SK-N-SH treated with all-trans-retinoic acid at 6 μM for 48 hours (cell line): ENCODE data around the gene UBXN1.
A peak's percentile ranks its signal among the peaks of the same experiment; 100 is the strongest.

ENCODE experiments used
- ATAC-seq: fragments of 200-7000 bp; cut with Tn5 transposase; 3 replicates; pipeline ENCODE4 v1.9.1; 2020; ENCODE audit warnings: mild to moderate bottlenecking, moderate library complexity
- ARNTL ChIP-seq: fragments of 450-650 bp; formaldehyde crosslinking; IDR thresholded peaks from 2 replicates; pipeline ENCODE4 v1.5.0; 2020; ENCODE audit warnings: low read depth, mild to moderate bottlenecking, moderate library complexity, borderline replicate concordance
- BACH2 ChIP-seq: fragments of 250-450 bp; sonication (Bioruptor Pico); IDR thresholded peaks from 2 replicates; pipeline ENCODE4 v1.9.0; 2021; ENCODE audit warnings: mild to moderate bottlenecking, borderline replicate concordance
- CREB5 ChIP-seq: fragments of 250-450 bp; sonication (Bioruptor Pico); IDR thresholded peaks from 2 replicates; pipeline ENCODE4 v1.5.1; 2020; ENCODE audit warnings: low read depth, mild to moderate bottlenecking, moderate library complexity
- CSDC2 ChIP-seq: fragments of 250-450 bp; sonication (Bioruptor Pico); IDR thresholded peaks from 2 replicates; pipeline ENCODE4 v1.5.0; 2020; ENCODE audit warnings: mild to moderate bottlenecking, moderate library complexity
- CSRNP3 ChIP-seq: fragments of 250-450 bp; sonication (Bioruptor Pico); IDR thresholded peaks from 2 replicates; pipeline ENCODE4 v1.5.1; 2021; ENCODE audit warnings: mild to moderate bottlenecking, moderate library complexity
- GLIS3 ChIP-seq: fragments of 250-450 bp; sonication (Bioruptor Pico); IDR thresholded peaks from 2 replicates; pipeline ENCODE4 v1.5.0; 2020; ENCODE audit warnings: mild to moderate bottlenecking, moderate library complexity
- ISL1 ChIP-seq: fragments of 250-450 bp; sonication (Bioruptor Pico); IDR thresholded peaks from 2 replicates; pipeline ENCODE4 v2.1.2; 2022; ENCODE audit warnings: mild to moderate bottlenecking, moderate library complexity
- PATZ1 ChIP-seq: fragments of 250-450 bp; sonication (Bioruptor Pico); IDR thresholded peaks from 2 replicates; pipeline ENCODE4 v1.8.0; 2020; ENCODE audit warnings: mild to moderate bottlenecking, moderate library complexity, borderline replicate concordance
- PPARA ChIP-seq: fragments of 250-450 bp; sonication (Bioruptor Pico); IDR thresholded peaks from 2 replicates; pipeline ENCODE4 v1.5.0; 2020; ENCODE audit warnings: mild to moderate bottlenecking, borderline replicate concordance
- RARB ChIP-seq: fragments of 250-450 bp; sonication (Bioruptor Pico); IDR thresholded peaks from 2 replicates; pipeline ENCODE4 v1.8.0; 2021; ENCODE audit warnings: mild to moderate bottlenecking, moderate library complexity
- SNAI2 ChIP-seq: fragments of 250-450 bp; sonication (Bioruptor Pico); IDR thresholded peaks from 2 replicates; pipeline ENCODE4 v1.5.0; 2020; ENCODE audit warnings: mild to moderate bottlenecking, moderate library complexity
- TCF4 ChIP-seq: fragments of 250-450 bp; sonication (Bioruptor Pico); IDR thresholded peaks from 2 replicates; pipeline ENCODE4 v1.8.0; 2021; ENCODE audit warnings: mild to moderate bottlenecking, moderate library complexity, borderline replicate concordance
- TOX ChIP-seq: fragments of 250-450 bp; sonication (Bioruptor Pico); IDR thresholded peaks from 2 replicates; pipeline ENCODE4 v1.8.0; 2021; ENCODE audit warnings: mild to moderate bottlenecking, moderate library complexity, borderline replicate concordance
- TSHZ2 ChIP-seq: fragments of 250-450 bp; sonication (Bioruptor Pico); IDR thresholded peaks from 2 replicates; pipeline ENCODE4 v1.5.0; 2020; ENCODE audit warnings: mild to moderate bottlenecking, moderate library complexity
- ZC3H10 ChIP-seq: fragments of 250-450 bp; sonication (Bioruptor Pico); IDR thresholded peaks from 2 replicates; pipeline ENCODE4 v1.5.1; 2021; ENCODE audit warnings: mild to moderate bottlenecking, moderate library complexity
- ZFP3 ChIP-seq: fragments of 250-450 bp; sonication (Bioruptor Pico); IDR thresholded peaks from 2 replicates; pipeline ENCODE4 v1.5.0; 2020; ENCODE audit warnings: mild to moderate bottlenecking, moderate library complexity
- ZFP30 ChIP-seq: fragments of 450-650 bp; formaldehyde crosslinking; IDR thresholded peaks from 2 replicates; pipeline ENCODE4 v1.5.0; 2022; ENCODE audit warnings: mild to moderate bottlenecking, moderate library complexity
- ZNF70 ChIP-seq: fragments of 450-650 bp; formaldehyde crosslinking; IDR thresholded peaks from 2 replicates; pipeline ENCODE4 v1.5.0; 2020; ENCODE audit warnings: mild to moderate bottlenecking, moderate library complexity
- TF ChIP-seq, protein P1 (sequence below): fragments of 250-450 bp; sonication (Bioruptor Pico); IDR thresholded peaks from 2 replicates; pipeline ENCODE4 v1.8.0; 2021; ENCODE audit warnings: low read depth, mild to moderate bottlenecking, moderate library complexity, borderline replicate concordance

Gene UBXN1

DNA sequence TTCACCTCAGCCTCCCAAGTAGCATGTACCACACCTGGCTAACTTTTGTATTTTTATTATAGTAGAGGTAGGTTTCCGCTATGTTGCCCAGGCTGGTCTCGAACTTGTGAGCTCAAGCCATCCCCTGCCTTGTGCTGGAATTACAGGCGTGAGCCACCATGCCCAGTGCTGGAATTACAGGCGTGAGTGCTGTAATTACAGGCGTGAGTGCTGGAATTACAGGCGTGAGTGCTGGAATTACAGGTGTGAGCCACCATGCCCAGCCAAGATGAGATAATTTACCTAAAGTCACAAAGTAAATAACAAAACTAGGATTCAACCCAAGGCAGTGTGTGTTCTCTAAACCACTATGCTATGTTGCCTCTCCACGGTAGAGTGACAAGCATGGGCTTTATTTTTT lies 3.6 kb upstream of the UBXN1 start:
- no peak for TF ChIP-seq ZNF70 (CRISPR knock-in tag)
- no peak for TF ChIP-seq TSHZ2 (CRISPR knock-in tag)
- TF ChIP-seq CSRNP3 (CRISPR knock-in tag) = no peak
- no peak for TF ChIP-seq CREB5 (CRISPR knock-in tag)
- ATAC-seq = no peak

GRCh38 chr11:62680825-62681240 lies 2.0 kb upstream of the UBXN1 start:
- ATAC-seq = peak; percentile 96
- TF ChIP-seq BACH2 (CRISPR knock-in tag) = no peak
- TF ChIP-seq CREB5 (CRISPR knock-in tag) = no peak
- TF ChIP-seq ZFP30 (CRISPR knock-in tag) = no peak
- TF ChIP-seq ARNTL (CRISPR knock-in tag) = no peak
- no peak for TF ChIP-seq TSHZ2 (CRISPR knock-in tag)
- no peak for TF ChIP-seq CSRNP3 (CRISPR knock-in tag)
- TF ChIP-seq ZNF70 (CRISPR knock-in tag) = no peak
- TF ChIP-seq PPARA = no peak
- no peak for TF ChIP-seq GLIS3 (CRISPR knock-in tag)
- no peak for TF ChIP-seq TOX (CRISPR knock-in tag)
- no peak for TF ChIP-seq ZFP3 (CRISPR knock-in tag)
- TF ChIP-seq PATZ1 (CRISPR knock-in tag) = no peak
- TF ChIP-seq SNAI2 (CRISPR knock-in tag) = no peak
- TF ChIP-seq CSDC2 (CRISPR knock-in tag) = no peak
- TF ChIP-seq ISL1 (CRISPR knock-in tag) = no peak
- TF ChIP-seq ZC3H10 (CRISPR knock-in tag) = no peak
- TF ChIP-seq, protein P1, sequence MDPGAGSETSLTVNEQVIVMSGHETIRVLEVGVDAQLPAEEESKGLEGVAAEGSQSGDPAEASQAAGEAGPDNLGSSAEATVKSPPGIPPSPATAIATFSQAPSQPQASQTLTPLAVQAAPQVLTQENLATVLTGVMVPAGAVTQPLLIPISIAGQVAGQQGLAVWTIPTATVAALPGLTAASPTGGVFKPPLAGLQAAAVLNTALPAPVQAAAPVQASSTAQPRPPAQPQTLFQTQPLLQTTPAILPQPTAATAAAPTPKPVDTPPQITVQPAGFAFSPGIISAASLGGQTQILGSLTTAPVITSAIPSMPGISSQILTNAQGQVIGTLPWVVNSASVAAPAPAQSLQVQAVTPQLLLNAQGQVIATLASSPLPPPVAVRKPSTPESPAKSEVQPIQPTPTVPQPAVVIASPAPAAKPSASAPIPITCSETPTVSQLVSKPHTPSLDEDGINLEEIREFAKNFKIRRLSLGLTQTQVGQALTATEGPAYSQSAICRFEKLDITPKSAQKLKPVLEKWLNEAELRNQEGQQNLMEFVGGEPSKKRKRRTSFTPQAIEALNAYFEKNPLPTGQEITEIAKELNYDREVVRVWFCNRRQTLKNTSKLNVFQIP (CRISPR knock-in tag) = no peak
- no peak for TF ChIP-seq RARB
- no peak for TF ChIP-seq TCF4
